HEK293T (cell line): ENCODE results near the gene ITPA.

Experiments
- BHLHE40 ChIP-seq: fragments of 450-650 bp; IDR thresholded peaks from 2 replicates; pipeline ENCODE4 v1.6.1; 2016; ENCODE audit warnings: mild to moderate bottlenecking, moderate library complexity, borderline replicate concordance
- CTBP1 ChIP-seq: fragments of 450-650 bp; IDR thresholded peaks from 2 replicates; pipeline ENCODE4 v1.6.1; 2016; ENCODE audit warnings: borderline replicate concordance
- ELF4 ChIP-seq: fragments of 450-650 bp; IDR thresholded peaks from 2 replicates; pipeline ENCODE4 v1.6.1; 2017; ENCODE audit warnings: antibody characterized with exemption
- FOXK2 ChIP-seq: fragments of 450-650 bp; IDR thresholded peaks from 2 replicates; pipeline ENCODE4 v1.6.1; 2016; ENCODE audit warnings: mild to moderate bottlenecking
- FOXM1 ChIP-seq: fragments of 450-650 bp; IDR thresholded peaks from 2 replicates; pipeline ENCODE4 v1.6.1; 2017; ENCODE audit warnings: mild to moderate bottlenecking, borderline replicate concordance
- HDGF ChIP-seq: fragments of 450-650 bp; IDR thresholded peaks from 2 replicates; pipeline ENCODE4 v1.6.1; 2017; ENCODE audit warnings: antibody characterized with exemption, borderline replicate concordance
- L3MBTL2 ChIP-seq: fragments of 450-650 bp; conservative IDR thresholded peaks from 2 replicates; pipeline ENCODE4 v1.6.1; 2016; ENCODE audit warnings: mild to moderate bottlenecking
- LEF1 ChIP-seq: fragments of 450-650 bp; IDR thresholded peaks from 2 replicates; pipeline ENCODE4 v1.6.1; 2017; ENCODE audit warnings: mild to moderate bottlenecking, borderline replicate concordance
- NFRKB ChIP-seq: fragments of 450-650 bp; IDR thresholded peaks from 2 replicates; pipeline ENCODE4 v1.6.1; 2016; ENCODE audit warnings: mild to moderate bottlenecking, moderate library complexity
- SP1 ChIP-seq: fragments of 450-650 bp; IDR thresholded peaks from 2 replicates; pipeline ENCODE4 v1.6.1; 2017
- SUZ12 ChIP-seq: fragments of 450-650 bp; IDR thresholded peaks from 2 replicates; pipeline ENCODE4 v1.6.1; 2016; ENCODE audit warnings: mild to moderate bottlenecking
- ZNF384 ChIP-seq: fragments of 450-650 bp; IDR thresholded peaks from 2 replicates; pipeline ENCODE4 v1.6.1; 2016
- TF ChIP-seq, protein P1 (sequence below): fragments of 450-650 bp; IDR thresholded peaks from 2 replicates; pipeline ENCODE4 v1.6.1; 2016

- no peak for TF ChIP-seq BHLHE40
- no peak for TF ChIP-seq L3MBTL2
- no peak for TF ChIP-seq FOXM1
- TF ChIP-seq, protein P1, sequence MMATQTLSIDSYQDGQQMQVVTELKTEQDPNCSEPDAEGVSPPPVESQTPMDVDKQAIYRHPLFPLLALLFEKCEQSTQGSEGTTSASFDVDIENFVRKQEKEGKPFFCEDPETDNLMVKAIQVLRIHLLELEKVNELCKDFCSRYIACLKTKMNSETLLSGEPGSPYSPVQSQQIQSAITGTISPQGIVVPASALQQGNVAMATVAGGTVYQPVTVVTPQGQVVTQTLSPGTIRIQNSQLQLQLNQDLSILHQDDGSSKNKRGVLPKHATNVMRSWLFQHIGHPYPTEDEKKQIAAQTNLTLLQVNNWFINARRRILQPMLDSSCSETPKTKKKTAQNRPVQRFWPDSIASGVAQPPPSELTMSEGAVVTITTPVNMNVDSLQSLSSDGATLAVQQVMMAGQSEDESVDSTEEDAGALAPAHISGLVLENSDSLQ = no peak
- TF ChIP-seq SP1 = no peak
- TF ChIP-seq SUZ12 = no peak
- no peak for TF ChIP-seq FOXK2
- TF ChIP-seq NFRKB = no peak
- TF ChIP-seq CTBP1 = no peak
- TF ChIP-seq LEF1 = no peak
- TF ChIP-seq ELF4 = no peak
- TF ChIP-seq HDGF = no peak
- no peak for TF ChIP-seq ZNF384
Measured at GRCh38 chr20:3183896-3184612, 25.2 kb upstream of the ITPA start.
